ENCODE results near the gene RNF151. TPM values are rescaled to one million over a fixed set of nuclear protein-coding genes. Genes with fewer than 3 reads are reported as not detected.

The RNF151 gene
- polyA plus RNA-seq, 2 of the 4 experiments (the other 2 are of a cell fraction): not detected

GRCh38 chr16:2009164-2009711 lies 42.6 kb downstream of the RNF151 start:
- H3K9me3 ChIP-seq: no peaks in the 10 kb centered on the region
- peak overlapping the region; percentile 95 to 98 for H3K27ac ChIP-seq
- TF ChIP-seq ZFP36 (IDR thresholded peaks at IDR 0.05; ENCODE audit: borderline replicate concordance, partially characterized antibody) (no peak), MAX (IDR thresholded peaks at IDR 0.05) (0 out of 2 replicates have a peak, but pooled peaks have one; percentile 7)
- DNase-seq (ENCODE audit: low read depth in 1 of 2, low spot score in 1 of 2) (no peak), ATAC-seq (peak in 1 of 2 experiments; percentile 35; a peak in 4 of 6 replicates), FAIRE-seq (no peak)
- peaks cover 53% of the 10 kb centered on the region for H3K4me1 ChIP-seq
- H3K4me2 ChIP-seq: peak overlapping the region; percentile 91
- POLR2A ChIA-PET: interaction anchor here (1.3 kb wide), 1 partner anchor 146 kb away, joined by 4 read pairs; the partner anchor contains the start of gene TRAF7
- 3% methylated on average over 11 of the region's 55 CpGs for WGBS (ENCODE audit: missing lambda C conversion rate)
- CTCF ChIA-PET: interaction anchor here (0.9 to 11.3 kb wide), 5 partner anchors 13 to 138 kb away, joined by 3 to 196 read pairs (median 11); partner anchors contain the start of genes GFER, NOXO1 and SYNGR3
- peak overlapping the region; percentile 94 for H3K4me3 ChIP-seq

- H3K27ac ChIP-seq: peak within 1 kb of the TSS; percentile 95 to 98
- ChIA-PET CTCF (interaction anchor here (5.4 to 11.3 kb wide), 2 partner anchors 14 to 21 kb away, joined by 41 to 196 read pairs; partner anchors contain the start of genes GFER, NOXO1 and SYNGR3), POLR2A (no interaction called here)
- 16% methylated on average over 18 of the region's 52 CpGs for WGBS (ENCODE audit: missing lambda C conversion rate)
- no peaks in the 10 kb centered on the region for H3K9me3 ChIP-seq
- peak; percentile 89 to 90 for ATAC-seq
- no peak for FAIRE-seq
- DNase-seq (ENCODE audit: low read depth in 1 of 2, low spot score in 1 of 2): peak; percentile 84 to 93
- H3K4me2 ChIP-seq: peak within 1 kb of the TSS; percentile 91
- peaks cover 53% of the 10 kb centered on the region for H3K4me1 ChIP-seq
- H3K4me3 ChIP-seq: peak within 1 kb of the TSS; percentile 94
- no peak for TF ChIP-seq SMC3 (IDR thresholded peaks at IDR 0.05)
- TF ChIP-seq NFE2L2 (conservative IDR thresholded peaks at IDR 0.05; ENCODE audit: low read length): no peak
- peak; percentile 91 for TF ChIP-seq MYC (IDR thresholded peaks at IDR 0.05; ENCODE audit: borderline replicate concordance, low read length)
- TF ChIP-seq JUN (IDR thresholded peaks at IDR 0.05): peak; percentile 84 to 89
- no peak for TF ChIP-seq FOSL2 (IDR thresholded peaks at IDR 0.05)
- 0 out of 2 replicates have a peak, but pooled peaks have one; percentile 19 for TF ChIP-seq FOSL2 (CRISPR knock-in tag; IDR thresholded peaks at IDR 0.05)
- no peak for TF ChIP-seq ESRRA (IDR thresholded peaks at IDR 0.05; ENCODE audit: borderline replicate concordance, low read length)
- peak; percentile 73; the same call in 1 of the 2 replicates for TF ChIP-seq HOXB13 (CRISPR knock-in tag; IDR thresholded peaks at IDR 0.05; ENCODE audit: low read depth)
- peak; percentile 66; the same call in 1 of the 2 replicates for TF ChIP-seq E2F6 (IDR thresholded peaks at IDR 0.05; ENCODE audit: borderline replicate concordance, low read depth)
- TF ChIP-seq BCL3 (IDR thresholded peaks at IDR 0.05): peak; percentile 75
- TF ChIP-seq MAX (IDR thresholded peaks at IDR 0.05): peak; percentile 97
- no peak for TF ChIP-seq POLR2AphosphoS2 (conservative IDR thresholded peaks at IDR 0.05; ENCODE audit: low read length)
- peak; percentile 54; the same call in 1 of the 2 replicates for TF ChIP-seq HOXB5 (CRISPR knock-in tag; IDR thresholded peaks at IDR 0.05)
- TF ChIP-seq PHF8 (IDR thresholded peaks at IDR 0.05; ENCODE audit: borderline replicate concordance, low read depth): peak; percentile 96
- no peak for TF ChIP-seq RCOR1 (IDR thresholded peaks at IDR 0.05; ENCODE audit: low read depth, low read length)
- TF ChIP-seq HOXA7 (CRISPR knock-in tag; IDR thresholded peaks at IDR 0.05): peak; percentile 39; the same call in 1 of the 2 replicates
- TF ChIP-seq USF2 (IDR thresholded peaks at IDR 0.05): peak; percentile 60
- TF ChIP-seq ATOH8 (CRISPR knock-in tag; IDR thresholded peaks at IDR 0.05; ENCODE audit: low read depth): peak; percentile 57; the same call in 1 of the 2 replicates
- 0 out of 2 replicates have a peak, but pooled peaks have one; percentile 25 for TF ChIP-seq ZSCAN20 (CRISPR knock-in tag; IDR thresholded peaks at IDR 0.05)
- TF ChIP-seq MAZ (IDR thresholded peaks at IDR 0.05; ENCODE audit: borderline replicate concordance, low read depth, low read length): no peak; the same call in 1 of the 2 replicates
- no peak for TF ChIP-seq CEBPB (IDR thresholded peaks at IDR 0.05)
- peak; percentile 63; the same call in 1 of the 2 replicates for TF ChIP-seq TP53 (CRISPR knock-in tag; IDR thresholded peaks at IDR 0.05)
- peak; percentile 81 for TF ChIP-seq POLR2A (IDR thresholded peaks at IDR 0.05; ENCODE audit: low read length)
- peak; percentile 83; the same call in 1 of the 2 replicates for TF ChIP-seq HMGXB4 (CRISPR knock-in tag; IDR thresholded peaks at IDR 0.05; ENCODE audit: borderline replicate concordance)
These were observed 43.3 kb downstream of the RNF151 start, which contains the start of gene ZNF598 for GRCh38 chr16:2009791-2010510. TSS of gene ZNF598 (minus strand) at chr16:2009821.

Measured in A549 (cell line).